A549 (cell line): ENCODE measurements around the gene PTPRN2. TPM values are rescaled to one million over a fixed set of nuclear protein-coding genes. Genes with fewer than 3 reads are reported as not detected.
"Not testable (repeated sequence)": the region's sequence is repeated elsewhere in the genome, so short reads cannot be mapped to it uniquely, and the experiment has no call there.

Experiments used
- ATAC-seq, 2 experiments: fragments of 200-7000 bp in 1 of 2; fragments of >200 bp in 1 of 2; cut with Nextera tagmentation in 1 of 2; cut with Tn5 transposase in 1 of 2; 3 replicates each; pipeline versions ENCODE4 v1.8.0 to v1.9.1; 2018 to 2020; ENCODE audit warnings: mild to moderate bottlenecking in 1 of 2, moderate library complexity in 1 of 2
- CTCF ChIA-PET: fragments of 300-600 bp; sonication (Branson Sonifier 250); formaldehyde crosslinking; extraction: SDS; loops from one replicate; lab custom pipeline; 2021; ENCODE audit warnings: antibody characterized with exemption, inconsistent platforms; lab: Yijun Ruan, JAX
- POLR2A ChIA-PET: fragments of 350-600 bp; formaldehyde crosslinking; extraction: SDS; loops from one replicate; lab custom pipeline; 2021; ENCODE audit warnings: antibody characterized with exemption, inconsistent platforms; lab: Yijun Ruan, JAX
- DNase-seq, 2 experiments: peaks; one replicate each; pipeline versions ENCODE4 v3.0.0 to v3.0.0-alpha.2; 2011 to 2016; ENCODE audit warnings: low read depth in 1 of 2, low spot score in 1 of 2
- FAIRE-seq: peaks from 2 replicates; lab custom pipeline; 2011; peaks lifted over from hg19 to GRCh38; lab: Jason Lieb, UNC
- H3K27ac ChIP-seq, 2 experiments: fragments of >200 bp; sonication (Bioruptor Twin); formaldehyde crosslinking; 3 replicates each; pipeline ENCODE4 v1.5.1; 2016 to 2017
- H3K4me1 ChIP-seq: fragments of >200 bp; sonication (Bioruptor Twin); formaldehyde crosslinking; 3 replicates; pipeline ENCODE4 v1.6.1; 2016
- H3K4me2 ChIP-seq: fragments of >200 bp; sonication (Bioruptor Twin); formaldehyde crosslinking; 3 replicates; pipeline ENCODE4 v1.6.1; 2016
- H3K4me3 ChIP-seq: fragments of >200 bp; sonication (Bioruptor Twin); formaldehyde crosslinking; 3 replicates; pipeline ENCODE4 v1.5.1; 2016
- H3K9me3 ChIP-seq: fragments of >200 bp; sonication (Bioruptor Twin); formaldehyde crosslinking; 3 replicates; pipeline ENCODE4 v1.6.1; 2016
- ATOH8 ChIP-seq: fragments of 250-450 bp; sonication (Bioruptor Pico); IDR thresholded peaks from 2 replicates; pipeline ENCODE4 v1.5.0; 2020; ENCODE audit warnings: low read depth, mild to moderate bottlenecking, moderate library complexity
- BHLHE40 ChIP-seq: IDR thresholded peaks from 2 replicates; pipeline ENCODE4 v1.6.1; 2012; ENCODE audit warnings: low read depth, low read length, inconsistent platforms
- CBX2 ChIP-seq: fragments of 200-600 bp; sonication (generic); IDR thresholded peaks from 2 replicates; pipeline ENCODE4 v1.6.1; 2016; ENCODE audit warnings: low read depth, mild to moderate bottlenecking, borderline replicate concordance
- CBX8 ChIP-seq: fragments of 200-600 bp; sonication (generic); IDR thresholded peaks from 2 replicates; pipeline ENCODE4 v1.6.1; 2016
- CHD4 ChIP-seq: fragments of 200-600 bp; sonication (generic); IDR thresholded peaks from 2 replicates; pipeline ENCODE4 v1.6.1; 2016; ENCODE audit warnings: antibody characterized with exemption, mild to moderate bottlenecking, borderline replicate concordance
- E2F6 ChIP-seq: IDR thresholded peaks from 2 replicates; pipeline ENCODE4 v1.6.1; 2012; ENCODE audit warnings: low read depth, borderline replicate concordance
- ELK1 ChIP-seq: fragments of 150-350 bp; IDR thresholded peaks from 2 replicates; pipeline ENCODE4 v1.6.1; 2014; ENCODE audit warnings: low read depth, mild to moderate bottlenecking, low read length
- FOSB ChIP-seq: fragments of 250-450 bp; sonication (Bioruptor Pico); IDR thresholded peaks from 2 replicates; pipeline ENCODE4 v1.5.0; 2020; ENCODE audit warnings: mild to moderate bottlenecking, moderate library complexity
- FOXS1 ChIP-seq: fragments of 250-450 bp; sonication (Bioruptor Pico); IDR thresholded peaks from 2 replicates; pipeline ENCODE4 v1.5.0; 2020; ENCODE audit warnings: mild to moderate bottlenecking, moderate library complexity
- GATA3 ChIP-seq: IDR thresholded peaks from 2 replicates; pipeline ENCODE4 v1.6.1; 2012; ENCODE audit warnings: borderline replicate concordance
- HOXA7 ChIP-seq: fragments of 250-450 bp; sonication (Bioruptor Pico); IDR thresholded peaks from 2 replicates; pipeline ENCODE4 v1.5.0; 2020; ENCODE audit warnings: mild to moderate bottlenecking, moderate library complexity
- JUN ChIP-seq, 2 experiments: fragments of >200 bp; sonication (Bioruptor Twin); formaldehyde crosslinking; IDR thresholded peaks; 2 replicates in 1 of 2; 3 replicates in 1 of 2; pipeline ENCODE4 v1.6.1; 2016 to 2017
- KDM1A ChIP-seq: fragments of 200-600 bp; sonication (generic); IDR thresholded peaks from 2 replicates; pipeline ENCODE4 v1.6.1; 2016; ENCODE audit warnings: low read depth, mild to moderate bottlenecking
- MAFK ChIP-seq: fragments of 450-650 bp; IDR thresholded peaks from 2 replicates; pipeline ENCODE4 v1.6.1; 2014; ENCODE audit not compliant: partially characterized antibody
- NFE2L2 ChIP-seq: fragments of 150-350 bp; conservative IDR thresholded peaks from 2 replicates; pipeline ENCODE4 v1.6.1; 2014; ENCODE audit warnings: low read length
- NR3C1 ChIP-seq: fragments of >200 bp; sonication (Bioruptor Twin); formaldehyde crosslinking; IDR thresholded peaks from 3 replicates; pipeline ENCODE4 v1.6.1; 2017
- RAD21 ChIP-seq, 2 experiments: fragments of >200 bp in 1 of 2; sonication (Bioruptor Twin) in 1 of 2; formaldehyde crosslinking in 1 of 2; IDR thresholded peaks in 1 of 2; conservative IDR thresholded peaks in 1 of 2; 2 replicates in 1 of 2; 3 replicates in 1 of 2; pipeline ENCODE4 v1.6.1; 2012 to 2018; ENCODE audit warnings: inconsistent platforms in 1 of 2
- RCOR1 ChIP-seq: fragments of 150-350 bp; IDR thresholded peaks from 2 replicates; pipeline ENCODE4 v1.6.1; 2014; ENCODE audit warnings: antibody characterized with exemption, low read length, low read depth
- RNF2 ChIP-seq: fragments of 200-600 bp; sonication (generic); IDR thresholded peaks from 2 replicates; pipeline ENCODE4 v1.6.1; 2016; ENCODE audit warnings: low read depth, mild to moderate bottlenecking, antibody characterized with exemption, moderate library complexity, borderline replicate concordance
- TFCP2L1 ChIP-seq: fragments of 250-450 bp; sonication (Bioruptor Pico); IDR thresholded peaks from 2 replicates; pipeline ENCODE4 v1.5.0; 2021; ENCODE audit warnings: mild to moderate bottlenecking
- TP53 ChIP-seq: fragments of 250-450 bp; sonication (Bioruptor Pico); IDR thresholded peaks from 2 replicates; pipeline ENCODE4 v1.5.0; 2021; ENCODE audit warnings: mild to moderate bottlenecking, moderate library complexity
- ZFP36 ChIP-seq: fragments of 450-650 bp; IDR thresholded peaks from 2 replicates; pipeline ENCODE4 v1.6.1; 2014; ENCODE audit warnings: borderline replicate concordance; ENCODE audit not compliant: partially characterized antibody
- ZNF302 ChIP-seq: fragments of 250-450 bp; sonication (Bioruptor Pico); IDR thresholded peaks from 2 replicates; pipeline ENCODE4 v1.9.0; 2021; ENCODE audit warnings: inconsistent platforms, mild to moderate bottlenecking, moderate library complexity
- WGBS: methylation state at CpG from one replicate; pipeline ENCODE4 v1.1.6; 2017; ENCODE audit errors: missing lambda C conversion rate; 5-methylcytosine and 5-hydroxymethylcytosine counted together
- polyA plus RNA-seq, 4 experiments: library from polyadenylated mRNA; depleted of rRNA in 3 of 4; stranded (reverse); fragments of >200 nt; fragmentation: RNase III in 1 of 4; extraction: RNeasy Plus Mini Kit Qiagen cat#74134 plus additional on column Dnase treatment in 1 of 4; gene quantifications; 2 replicates in 3 of 4; 3 replicates in 1 of 4; pipeline ENCODE4 v1.2.3, GENCODE V29; 2011 to 2017
- TF ChIP-seq, protein P1 (sequence below): IDR thresholded peaks from 2 replicates; pipeline ENCODE4 v1.6.1; 2012
- TF ChIP-seq, protein P2 (sequence below): fragments of 200-600 bp; sonication (generic); IDR thresholded peaks from 2 replicates; pipeline ENCODE4 v1.6.1; 2016; ENCODE audit warnings: antibody characterized with exemption, mild to moderate bottlenecking, moderate library complexity

The PTPRN2 gene
- polyA plus RNA-seq, 2 of the 4 experiments (the other 2 are of a cell fraction): 0.41 to 1.2 TPM

- TF ChIP-seq HOXA7: no peak
- TF ChIP-seq ZFP36: no peak
- TF ChIP-seq ZNF302: no peak
- TF ChIP-seq CBX8: no peak
- no peak for TF ChIP-seq FOXS1 (CRISPR knock-in tag)
- no peak for TF ChIP-seq RCOR1
- TF ChIP-seq TP53: no peak
- TF ChIP-seq BHLHE40: no peak
- no peak for TF ChIP-seq NR3C1
- no peak for TF ChIP-seq CBX2
- no peak for TF ChIP-seq FOSB
- no peak for TF ChIP-seq KDM1A
- no peak for TF ChIP-seq CHD4
- no peak for TF ChIP-seq RAD21 (conservative IDR thresholded peaks at IDR 0.05 in 1 of 2, IDR thresholded peaks at IDR 0.05 in 1 of 2)
- TF ChIP-seq, protein P1, sequence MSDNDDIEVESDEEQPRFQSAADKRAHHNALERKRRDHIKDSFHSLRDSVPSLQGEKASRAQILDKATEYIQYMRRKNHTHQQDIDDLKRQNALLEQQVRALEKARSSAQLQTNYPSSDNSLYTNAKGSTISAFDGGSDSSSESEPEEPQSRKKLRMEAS: no peak
- no peak for TF ChIP-seq JUN (IDR thresholded peaks at IDR 0.05)
- no peak for TF ChIP-seq RNF2
- no peak overlapping the region for H3K4me2 ChIP-seq
- peaks cover 9% of the 10 kb centered on the region; the same call in 1 of the 3 replicates for H3K9me3 ChIP-seq
- DNase-seq (no peak), ATAC-seq (no peak), FAIRE-seq (no peak)
- WGBS: 17% methylated on average over 4 of the region's 4 CpGs
- H3K4me3 ChIP-seq: no peak overlapping the region
- CTCF ChIA-PET: no interaction called here
- H3K4me1 ChIP-seq: no peaks in the 10 kb centered on the region
- no peak overlapping the region for H3K27ac ChIP-seq
- POLR2A ChIA-PET: no interaction called here
Observed at GRCh38 chr7:158535079-158535478, 52.5 kb downstream of the PTPRN2 start.

DNA sequence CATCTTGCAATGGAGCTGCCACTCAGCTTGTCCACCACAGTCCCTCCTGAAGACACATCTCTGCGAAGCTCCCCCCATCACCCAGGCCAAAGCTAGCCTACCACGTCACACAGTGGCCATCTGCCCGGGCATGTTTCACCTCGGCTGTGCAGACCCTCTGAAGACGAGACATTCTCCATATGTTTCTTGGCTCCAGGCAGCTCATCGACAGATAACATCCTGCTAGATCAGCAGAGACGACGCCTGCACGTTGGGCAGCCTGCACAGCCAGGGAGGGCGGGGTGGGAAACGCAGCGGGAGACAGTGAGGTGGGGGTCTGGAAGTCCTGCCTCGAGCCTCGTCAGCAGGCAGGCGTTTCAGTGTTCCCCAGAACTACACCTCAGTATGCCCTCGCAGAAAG lies 53.0 kb downstream of the PTPRN2 start:
- Histone ChIP-seq H3K27ac (no peak overlapping the region), H3K4me1 (no peaks in the 10 kb centered on the region), H3K4me3 (no peak overlapping the region)
- CTCF ChIA-PET: no interaction called here
- DNase-seq: no peak
- TF ChIP-seq GATA3 (no peak), NFE2L2 (no peak), ZNF302 (no peak), ELK1 (no peak), FOXS1 (CRISPR knock-in tag) (no peak), RCOR1 (no peak)
- TF ChIP-seq, all 56 proteins: peak for 0
- FAIRE-seq (no peak), ATAC-seq (no peak)
- WGBS: 41% methylated on average over 12 of the region's 16 CpGs
- no peak overlapping the region for H3K4me2 ChIP-seq
- POLR2A ChIA-PET: no interaction called here
- H3K9me3 ChIP-seq: peaks cover 9% of the 10 kb centered on the region; the same call in 1 of the 3 replicates

DNA sequence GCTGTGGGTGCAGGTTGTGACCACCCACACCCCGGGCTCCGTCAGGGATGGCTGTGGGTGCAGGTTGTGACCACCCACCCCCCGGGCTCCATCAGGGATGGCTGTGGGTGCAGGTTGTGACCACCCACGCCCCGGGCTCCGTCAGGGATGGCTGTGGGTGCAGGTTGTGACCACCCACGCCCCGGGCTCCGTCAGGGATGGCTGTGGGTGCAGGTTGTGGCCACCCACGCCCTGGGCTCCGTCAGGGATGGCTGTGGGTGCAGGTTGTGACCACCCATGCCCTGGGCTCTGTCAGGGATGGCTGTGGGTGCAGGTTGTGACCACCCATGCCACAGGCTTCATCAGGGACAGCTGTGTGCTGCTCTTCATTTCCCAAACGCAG lies 53.5 kb downstream of the PTPRN2 start:
- FAIRE-seq, POLR2A ChIA-PET: not testable (repeated sequence)
- no CpG with 5 or more reads among the region's 12 CpGs for WGBS

GRCh38 chr7:158533386-158534133 lies 54.1 kb downstream of the PTPRN2 start:
- no peak overlapping the region for H3K4me2 ChIP-seq
- CTCF ChIA-PET: no interaction called here
- 68% methylated on average over 19 of the region's 26 CpGs for WGBS
- H3K4me1 ChIP-seq: no peaks in the 10 kb centered on the region
- H3K4me3 ChIP-seq: no peak overlapping the region
- no peak for FAIRE-seq
- no peak for ATAC-seq
- POLR2A ChIA-PET: no interaction called here
- no peak for DNase-seq
- no peak overlapping the region for H3K27ac ChIP-seq
- peaks cover 9% of the 10 kb centered on the region; the same call in 1 of the 3 replicates for H3K9me3 ChIP-seq
- TF ChIP-seq JUN (IDR thresholded peaks at IDR 0.05) (no peak), ZNF302 (no peak), E2F6 (no peak), NR3C1 (no peak), ATOH8 (CRISPR knock-in tag) (no peak), TFCP2L1 (CRISPR knock-in tag) (no peak), CBX8 (no peak), MAFK (no peak), RAD21 (conservative IDR thresholded peaks at IDR 0.05 in 1 of 2, IDR thresholded peaks at IDR 0.05 in 1 of 2) (no peak)
- TF ChIP-seq, protein P2, sequence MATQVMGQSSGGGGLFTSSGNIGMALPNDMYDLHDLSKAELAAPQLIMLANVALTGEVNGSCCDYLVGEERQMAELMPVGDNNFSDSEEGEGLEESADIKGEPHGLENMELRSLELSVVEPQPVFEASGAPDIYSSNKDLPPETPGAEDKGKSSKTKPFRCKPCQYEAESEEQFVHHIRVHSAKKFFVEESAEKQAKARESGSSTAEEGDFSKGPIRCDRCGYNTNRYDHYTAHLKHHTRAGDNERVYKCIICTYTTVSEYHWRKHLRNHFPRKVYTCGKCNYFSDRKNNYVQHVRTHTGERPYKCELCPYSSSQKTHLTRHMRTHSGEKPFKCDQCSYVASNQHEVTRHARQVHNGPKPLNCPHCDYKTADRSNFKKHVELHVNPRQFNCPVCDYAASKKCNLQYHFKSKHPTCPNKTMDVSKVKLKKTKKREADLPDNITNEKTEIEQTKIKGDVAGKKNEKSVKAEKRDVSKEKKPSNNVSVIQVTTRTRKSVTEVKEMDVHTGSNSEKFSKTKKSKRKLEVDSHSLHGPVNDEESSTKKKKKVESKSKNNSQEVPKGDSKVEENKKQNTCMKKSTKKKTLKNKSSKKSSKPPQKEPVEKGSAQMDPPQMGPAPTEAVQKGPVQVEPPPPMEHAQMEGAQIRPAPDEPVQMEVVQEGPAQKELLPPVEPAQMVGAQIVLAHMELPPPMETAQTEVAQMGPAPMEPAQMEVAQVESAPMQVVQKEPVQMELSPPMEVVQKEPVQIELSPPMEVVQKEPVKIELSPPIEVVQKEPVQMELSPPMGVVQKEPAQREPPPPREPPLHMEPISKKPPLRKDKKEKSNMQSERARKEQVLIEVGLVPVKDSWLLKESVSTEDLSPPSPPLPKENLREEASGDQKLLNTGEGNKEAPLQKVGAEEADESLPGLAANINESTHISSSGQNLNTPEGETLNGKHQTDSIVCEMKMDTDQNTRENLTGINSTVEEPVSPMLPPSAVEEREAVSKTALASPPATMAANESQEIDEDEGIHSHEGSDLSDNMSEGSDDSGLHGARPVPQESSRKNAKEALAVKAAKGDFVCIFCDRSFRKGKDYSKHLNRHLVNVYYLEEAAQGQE: no peak

More for the DNA sequence above, 53.5 kb downstream of the PTPRN2 start:
- ATAC-seq, H3K27ac ChIP-seq, CTCF ChIA-PET, H3K4me2 ChIP-seq, H3K4me1 ChIP-seq, H3K4me3 ChIP-seq, DNase-seq, H3K9me3 ChIP-seq: not testable (repeated sequence)
